HEK293T (cell line): ENCODE measurements around the gene NTN3.

Source experiments
- CTCF ChIA-PET: fragments of 350-600 bp; formaldehyde crosslinking; extraction: SDS; loops from one replicate; lab custom pipeline; 2021; ENCODE audit warnings: antibody characterized with exemption, inconsistent platforms; lab: Yijun Ruan, JAX
- POLR2A ChIA-PET: fragments of 350-600 bp; formaldehyde crosslinking; extraction: SDS; loops from one replicate; lab custom pipeline; 2020; ENCODE audit warnings: antibody characterized with exemption, inconsistent platforms; lab: Yijun Ruan, JAX
- DNase-seq: peaks from one replicate; pipeline ENCODE4 v3.0.0; 2012; ENCODE audit warnings: mixed read lengths; ENCODE audit errors: extremely low spot score
- ARNT ChIP-seq: fragments of 450-650 bp; IDR thresholded peaks from 2 replicates; pipeline ENCODE4 v1.6.1; 2017; ENCODE audit warnings: mild to moderate bottlenecking
- BHLHE40 ChIP-seq: fragments of 450-650 bp; IDR thresholded peaks from 2 replicates; pipeline ENCODE4 v1.6.1; 2016; ENCODE audit warnings: mild to moderate bottlenecking, moderate library complexity, borderline replicate concordance
- CTBP1 ChIP-seq: fragments of 450-650 bp; IDR thresholded peaks from 2 replicates; pipeline ENCODE4 v1.6.1; 2016; ENCODE audit warnings: borderline replicate concordance
- ELF4 ChIP-seq: fragments of 450-650 bp; IDR thresholded peaks from 2 replicates; pipeline ENCODE4 v1.6.1; 2017; ENCODE audit warnings: antibody characterized with exemption
- FOXA1 ChIP-seq: fragments of 450-650 bp; IDR thresholded peaks from 2 replicates; pipeline ENCODE4 v1.6.1; 2016; ENCODE audit warnings: mild to moderate bottlenecking
- FOXK2 ChIP-seq: fragments of 450-650 bp; IDR thresholded peaks from 2 replicates; pipeline ENCODE4 v1.6.1; 2016; ENCODE audit warnings: mild to moderate bottlenecking
- FOXM1 ChIP-seq: fragments of 450-650 bp; IDR thresholded peaks from 2 replicates; pipeline ENCODE4 v1.6.1; 2017; ENCODE audit warnings: mild to moderate bottlenecking, borderline replicate concordance
- HDGF ChIP-seq: fragments of 450-650 bp; IDR thresholded peaks from 2 replicates; pipeline ENCODE4 v1.6.1; 2017; ENCODE audit warnings: antibody characterized with exemption, borderline replicate concordance
- L3MBTL2 ChIP-seq: fragments of 450-650 bp; conservative IDR thresholded peaks from 2 replicates; pipeline ENCODE4 v1.6.1; 2016; ENCODE audit warnings: mild to moderate bottlenecking
- LEF1 ChIP-seq: fragments of 450-650 bp; IDR thresholded peaks from 2 replicates; pipeline ENCODE4 v1.6.1; 2017; ENCODE audit warnings: mild to moderate bottlenecking, borderline replicate concordance
- NFRKB ChIP-seq: fragments of 450-650 bp; IDR thresholded peaks from 2 replicates; pipeline ENCODE4 v1.6.1; 2016; ENCODE audit warnings: mild to moderate bottlenecking, moderate library complexity
- SP1 ChIP-seq: fragments of 450-650 bp; IDR thresholded peaks from 2 replicates; pipeline ENCODE4 v1.6.1; 2017
- SUZ12 ChIP-seq: fragments of 450-650 bp; IDR thresholded peaks from 2 replicates; pipeline ENCODE4 v1.6.1; 2016; ENCODE audit warnings: mild to moderate bottlenecking
- TARDBP ChIP-seq: fragments of 450-650 bp; IDR thresholded peaks from 2 replicates; pipeline ENCODE4 v1.6.1; 2016
- ZNF384 ChIP-seq: fragments of 450-650 bp; IDR thresholded peaks from 2 replicates; pipeline ENCODE4 v1.6.1; 2016
- TF ChIP-seq, protein P1 (sequence below): fragments of 450-650 bp; IDR thresholded peaks from 2 replicates; pipeline ENCODE4 v1.6.1; 2016

NTN3 gene

DNA sequence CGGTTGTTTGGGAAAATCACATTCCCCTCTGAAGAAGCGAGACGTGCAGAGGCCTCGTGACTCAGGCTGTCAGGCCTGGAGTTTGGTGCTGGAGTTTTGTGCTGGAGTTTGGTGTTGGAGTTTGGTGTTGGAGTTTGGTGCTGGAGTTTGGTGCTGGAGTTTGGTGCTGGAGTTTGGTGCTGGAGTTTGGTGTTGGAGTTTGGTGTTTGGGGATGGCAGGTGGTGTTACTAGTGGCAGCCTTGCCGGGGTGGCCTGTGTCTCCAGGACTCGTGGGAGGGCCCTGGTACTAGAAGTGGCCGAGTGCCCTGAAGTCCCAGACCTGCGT, 16.4 kb downstream of the NTN3 start:
- POLR2A ChIA-PET, result interaction anchor here (1.1 to 2.1 kb wide), 2 partner anchors 10 to 13 kb away, joined by 6 to 7 read pairs; partner anchors contain the start of gene TBC1D24
- TF ChIP-seq ZNF384 (no peak), ELF4 (no peak), FOXA1 (no peak), L3MBTL2 (no peak), SUZ12 (no peak), FOXK2 (no peak)
- CTCF ChIA-PET, result interaction anchor here (1.1 kb wide), 1 partner anchor 14 kb away, joined by 5 read pairs; no protein-coding TSS in a partner anchor
- DNase-seq, result no peak

- DNase-seq, result no peak
- POLR2A ChIA-PET, result interaction anchor here (1.1 to 2.1 kb wide), 2 partner anchors 11 to 13 kb away, joined by 6 to 7 read pairs; partner anchors contain the start of gene TBC1D24
- TF ChIP-seq BHLHE40, result no peak
- no peak for TF ChIP-seq L3MBTL2
- no peak for TF ChIP-seq SUZ12
- TF ChIP-seq FOXA1, result no peak
- no peak for TF ChIP-seq FOXM1
- TF ChIP-seq ZNF384, result no peak
- TF ChIP-seq SP1, result no peak
- TF ChIP-seq NFRKB, result no peak
- no peak for TF ChIP-seq CTBP1
- TF ChIP-seq LEF1, result no peak
- TF ChIP-seq FOXK2, result no peak
- TF ChIP-seq ELF4, result no peak
- no peak for TF ChIP-seq TARDBP
- TF ChIP-seq ARNT, result no peak
- TF ChIP-seq HDGF, result no peak
- TF ChIP-seq, protein P1, sequence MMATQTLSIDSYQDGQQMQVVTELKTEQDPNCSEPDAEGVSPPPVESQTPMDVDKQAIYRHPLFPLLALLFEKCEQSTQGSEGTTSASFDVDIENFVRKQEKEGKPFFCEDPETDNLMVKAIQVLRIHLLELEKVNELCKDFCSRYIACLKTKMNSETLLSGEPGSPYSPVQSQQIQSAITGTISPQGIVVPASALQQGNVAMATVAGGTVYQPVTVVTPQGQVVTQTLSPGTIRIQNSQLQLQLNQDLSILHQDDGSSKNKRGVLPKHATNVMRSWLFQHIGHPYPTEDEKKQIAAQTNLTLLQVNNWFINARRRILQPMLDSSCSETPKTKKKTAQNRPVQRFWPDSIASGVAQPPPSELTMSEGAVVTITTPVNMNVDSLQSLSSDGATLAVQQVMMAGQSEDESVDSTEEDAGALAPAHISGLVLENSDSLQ, result no peak
- CTCF ChIA-PET, result interaction anchor here (1.1 kb wide), 1 partner anchor 13 kb away, joined by 5 read pairs; no protein-coding TSS in a partner anchor
These were observed 16.9 kb downstream of the NTN3 start for GRCh38 chr16:2487903-2488531.

DNA sequence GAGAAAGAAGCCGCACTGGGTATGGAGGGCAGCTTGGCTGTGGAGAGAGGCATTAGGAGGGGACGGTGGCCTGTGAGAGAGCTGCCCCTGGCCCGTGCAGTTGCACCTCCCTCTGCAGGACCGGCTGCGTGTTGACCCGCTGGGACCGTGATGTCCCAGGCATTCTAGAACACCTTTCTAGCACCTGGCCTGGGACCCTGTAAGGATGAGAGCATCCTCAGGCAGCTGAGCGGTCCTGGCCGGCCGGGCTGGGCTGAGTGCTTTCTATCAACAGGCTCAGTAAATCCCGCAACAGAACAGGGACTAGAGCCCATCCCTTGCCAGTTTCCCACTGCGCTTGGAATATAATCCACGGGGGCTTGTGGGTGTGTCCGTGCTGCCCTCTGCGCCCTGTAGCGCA, 18.5 kb downstream of the NTN3 start:
- CTCF ChIA-PET, result no interaction called here
- POLR2A ChIA-PET, result interaction anchor here (0.7 kb wide), 1 partner anchor 15 kb away, joined by 3 read pairs; no protein-coding TSS in a partner anchor
- no peak for TF ChIP-seq L3MBTL2
- TF ChIP-seq, protein P1, result no peak
- TF ChIP-seq HDGF, result no peak
- TF ChIP-seq CTBP1, result no peak
- TF ChIP-seq FOXK2, result no peak
- no peak for TF ChIP-seq ARNT
- no peak for DNase-seq

- DNase-seq, result no peak
- ChIA-PET CTCF (no interaction called here), POLR2A (interaction anchor here (0.7 kb wide), 1 partner anchor 16 kb away, joined by 3 read pairs; no protein-coding TSS in a partner anchor)
- TF ChIP-seq ZNF384 (no peak), SUZ12 (no peak), HDGF (no peak), LEF1 (no peak), ARNT (no peak), NFRKB (no peak), SP1 (no peak), FOXA1 (no peak)
These were observed 19.4 kb downstream of the NTN3 start for GRCh38 chr16:2490190-2491105.

DNA sequence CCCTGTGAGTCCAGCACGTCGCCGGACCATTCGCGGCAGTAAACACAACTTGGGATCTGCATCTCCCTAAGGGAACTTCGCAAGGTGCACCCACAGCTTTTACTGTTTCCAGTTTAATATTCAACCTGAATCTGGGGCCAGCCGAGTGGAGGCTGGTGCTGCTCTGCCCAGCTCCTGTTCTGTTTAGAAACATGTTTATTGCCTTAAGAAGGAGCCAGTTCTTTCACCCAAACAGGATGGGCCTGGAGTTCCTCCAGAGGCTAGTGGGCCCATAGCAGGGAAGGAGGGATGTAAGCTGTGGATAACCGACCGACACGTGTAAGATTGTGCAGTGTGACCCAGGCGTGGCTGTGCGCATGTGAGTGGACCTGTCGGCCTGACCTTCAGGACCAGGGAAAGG, 21.2 kb downstream of the NTN3 start:
- POLR2A ChIA-PET, result no interaction called here
- no peak for TF ChIP-seq FOXK2
- no peak for TF ChIP-seq SUZ12
- TF ChIP-seq SP1, result no peak
- TF ChIP-seq L3MBTL2, result no peak
- CTCF ChIA-PET, result interaction anchor here (0.7 kb wide), 1 partner anchor 9 kb away, joined by 3 read pairs; no protein-coding TSS in a partner anchor
- no peak for DNase-seq

- CTCF ChIA-PET, result no interaction called here
These were observed 22.5 kb downstream of the NTN3 start for GRCh38 chr16:2493605-2494004.

More at GRCh38 chr16:2493605-2494004, 22.5 kb downstream of the NTN3 start:
- TF ChIP-seq ARNT (no peak), LEF1 (no peak), BHLHE40 (no peak), SP1 (no peak), FOXM1 (no peak), L3MBTL2 (no peak), ZNF384 (no peak), HDGF (no peak), FOXK2 (no peak), TARDBP (no peak), SUZ12 (no peak), FOXA1 (no peak)
- TF ChIP-seq, protein P1, result no peak
- POLR2A ChIA-PET, result no interaction called here
- DNase-seq, result no peak
